H9 (cell line): ENCODE measurements around the gene UNC5C. TPM values are rescaled to one million over a fixed set of nuclear protein-coding genes. Genes with fewer than 3 reads are reported as not detected.

ENCODE experiments used
- DNase-seq: peaks from one replicate; pipeline ENCODE4 v3.0.0-alpha.2; 2017
- H2AFZ ChIP-seq: one replicate; pipeline ENCODE4 v1.6.1; 2013; ENCODE audit warnings: mild to moderate bottlenecking, low read length, control low read depth, moderate library complexity
- H2AK5ac ChIP-seq: 2 replicates; pipeline ENCODE4 v1.6.1; 2013; ENCODE audit warnings: low read length, control low read depth, mixed read lengths; ENCODE audit not compliant: insufficient read length
- H2BK120ac ChIP-seq: one replicate; pipeline ENCODE4 v1.6.1; 2013; ENCODE audit warnings: low read depth, mild to moderate bottlenecking, low read length, control low read depth, inconsistent platforms; ENCODE audit not compliant: poor library complexity, severe bottlenecking
- H2BK12ac ChIP-seq: 2 replicates; pipeline ENCODE4 v1.6.1; 2013; ENCODE audit warnings: low read length, control low read depth, mixed read lengths, low read depth; ENCODE audit not compliant: insufficient read length
- H2BK15ac ChIP-seq: 2 replicates; pipeline ENCODE4 v1.6.1; 2013; ENCODE audit warnings: low read depth, low read length, control low read depth
- H2BK20ac ChIP-seq: one replicate; pipeline ENCODE4 v1.6.1; 2013; ENCODE audit warnings: low read depth, mild to moderate bottlenecking, low read length, control low read depth, inconsistent platforms; ENCODE audit not compliant: poor library complexity, severe bottlenecking
- H2BK5ac ChIP-seq: 2 replicates; pipeline ENCODE4 v1.6.1; 2013; ENCODE audit warnings: low read length, control low read depth, mixed read lengths; ENCODE audit not compliant: insufficient read length
- H3K14ac ChIP-seq: 2 replicates; pipeline ENCODE4 v1.6.1; 2013; ENCODE audit warnings: low read length, control low read depth; ENCODE audit not compliant: insufficient read depth
- H3K18ac ChIP-seq: 2 replicates; pipeline ENCODE4 v1.6.1; 2013; ENCODE audit warnings: low read depth, mild to moderate bottlenecking, mixed read lengths, low read length, control low read depth; ENCODE audit not compliant: insufficient read length
- H3K23ac ChIP-seq: 2 replicates; pipeline ENCODE4 v1.6.1; 2013; ENCODE audit warnings: low read length, control low read depth, mixed read lengths, low read depth; ENCODE audit not compliant: insufficient read length
- H3K23me2 ChIP-seq: 2 replicates; pipeline ENCODE4 v1.6.1; 2013; ENCODE audit warnings: low read depth, mild to moderate bottlenecking, mixed read lengths, low read length, control low read depth; ENCODE audit not compliant: insufficient read length, poor library complexity, severe bottlenecking
- H3K27ac ChIP-seq: 2 replicates; pipeline ENCODE4 v1.5.1; 2013; ENCODE audit warnings: low read length, control low read depth, mixed read lengths, low read depth; ENCODE audit not compliant: insufficient read length
- H3K27me3 ChIP-seq: 2 replicates; pipeline ENCODE4 v1.6.1; 2013; ENCODE audit warnings: low read length, control low read depth, inconsistent platforms; ENCODE audit not compliant: insufficient read depth
- H3K4ac ChIP-seq: 2 replicates; pipeline ENCODE4 v1.6.1; 2013; ENCODE audit warnings: low read depth, mild to moderate bottlenecking, control low read depth, inconsistent platforms, low read length, moderate library complexity
- H3K4me1 ChIP-seq: 2 replicates; pipeline ENCODE4 v1.6.1; 2013; ENCODE audit warnings: low read length, control low read depth, inconsistent platforms; ENCODE audit not compliant: insufficient read depth
- H3K4me2 ChIP-seq: 2 replicates; pipeline ENCODE4 v1.6.1; 2013; ENCODE audit warnings: low read length, control low read depth, mixed read lengths; ENCODE audit not compliant: insufficient read length, insufficient read depth
- H3K56ac ChIP-seq: 2 replicates; pipeline ENCODE4 v1.6.1; 2013; ENCODE audit warnings: low read depth, mild to moderate bottlenecking, mixed read lengths, low read length, control low read depth; ENCODE audit not compliant: insufficient read length
- H3K79me1 ChIP-seq: 2 replicates; pipeline ENCODE4 v1.6.1; 2013; ENCODE audit warnings: low read depth, mild to moderate bottlenecking, moderate library complexity, low read length, control low read depth, inconsistent platforms; ENCODE audit not compliant: insufficient read depth, poor library complexity, severe bottlenecking
- H3K79me2 ChIP-seq: 2 replicates; pipeline ENCODE4 v1.6.1; 2013; ENCODE audit warnings: low read length, control low read depth, inconsistent platforms; ENCODE audit not compliant: insufficient read depth
- H3K9ac ChIP-seq: 2 replicates; pipeline ENCODE4 v1.6.1; 2013; ENCODE audit warnings: low read length, control low read depth, mixed read lengths; ENCODE audit not compliant: insufficient read length; ENCODE audit errors: extremely low read depth
- H3K9me3 ChIP-seq: one replicate; pipeline ENCODE4 v1.6.1; 2013; ENCODE audit warnings: low read depth, low read length, inconsistent platforms; ENCODE audit not compliant: control insufficient read depth
- H3T11ph ChIP-seq: one replicate; pipeline ENCODE4 v1.6.1; 2013; ENCODE audit warnings: mild to moderate bottlenecking, low read length, control low read depth, inconsistent platforms
- H4K20me1 ChIP-seq: one replicate; pipeline ENCODE4 v1.6.1; 2013; ENCODE audit not compliant: control insufficient read depth, insufficient read length, insufficient read depth
- H4K5ac ChIP-seq: 2 replicates; pipeline ENCODE4 v1.6.1; 2013; ENCODE audit warnings: low read depth, mild to moderate bottlenecking, mixed read lengths, low read length, control low read depth; ENCODE audit not compliant: insufficient read length
- H4K8ac ChIP-seq: replicated peaks from 2 replicates; pipeline ENCODE4 v1.6.1; 2013; ENCODE audit warnings: low read length, control low read depth, mixed read lengths, low read depth; ENCODE audit not compliant: insufficient read length
- H4K91ac ChIP-seq: 2 replicates; pipeline ENCODE4 v1.6.1; 2013; ENCODE audit warnings: low read depth, mild to moderate bottlenecking, moderate library complexity, mixed read lengths, low read length, control low read depth; ENCODE audit not compliant: insufficient read length
- H3K27ac Mint-ChIP-seq, 3 experiments: 2 replicates in 2 of 3; 3 replicates in 1 of 3; pipeline ENCODE4 v1.8.0; 2020 to 2021; ENCODE audit warnings: mixed read lengths in 3 of 3, mild to moderate bottlenecking in 1 of 3, moderate library complexity in 1 of 3
- H3K27me3 Mint-ChIP-seq: 2 replicates; pipeline ENCODE4 v1.8.0; 2021; ENCODE audit warnings: low read depth, mild to moderate bottlenecking, moderate library complexity, mixed read lengths
- H3K36me3 Mint-ChIP-seq, 3 experiments: 2 replicates in 2 of 3; 3 replicates in 1 of 3; pipeline ENCODE4 v1.8.0; 2020 to 2021; ENCODE audit warnings: low read depth in 3 of 3, mixed read lengths in 3 of 3; ENCODE audit not compliant: insufficient read depth in 1 of 3
- H3K4me1 Mint-ChIP-seq, 2 experiments: 2 replicates each; pipeline ENCODE4 v1.8.0; 2020; ENCODE audit warnings: mixed read lengths in 2 of 2
- H3K4me3 Mint-ChIP-seq, 2 experiments: 2 replicates in 1 of 2; 3 replicates in 1 of 2; pipeline ENCODE4 v1.8.0; 2020 to 2021; ENCODE audit warnings: mild to moderate bottlenecking in 2 of 2, mixed read lengths in 2 of 2, moderate library complexity in 1 of 2
- H3K9me3 Mint-ChIP-seq, 2 experiments: 2 replicates in 1 of 2; 3 replicates in 1 of 2; pipeline ENCODE4 v1.8.0; 2020; ENCODE audit warnings: mild to moderate bottlenecking in 2 of 2, mixed read lengths in 2 of 2, moderate library complexity in 1 of 2
- CTCF ChIP-seq: fragments of 200-600 bp; sonication (generic); conservative IDR thresholded peaks from 3 replicates; pipeline ENCODE4 v1.8.0; 2021; ENCODE audit warnings: antibody characterized with exemption, mild to moderate bottlenecking
- WGBS: extraction: QIAGEN DNeasy Blood & Tissue Kit; methylation state at CpG from one replicate; pipeline ENCODE4 v1.1.7; 2013; ENCODE audit warnings: missing lambda C conversion rate, low lambda C conversion rate, mixed read lengths; ENCODE audit not compliant: insufficient read length; ENCODE audit errors: extremely low coverage; 5-methylcytosine and 5-hydroxymethylcytosine counted together
- total RNA-seq: library from RNA; stranded (reverse); gene quantifications from 2 replicates; pipeline ENCODE4 v1.2.1, GENCODE V29; 2021

The UNC5C gene
- total RNA-seq, 1 experiment from 2014 or later, result not detected

DNA sequence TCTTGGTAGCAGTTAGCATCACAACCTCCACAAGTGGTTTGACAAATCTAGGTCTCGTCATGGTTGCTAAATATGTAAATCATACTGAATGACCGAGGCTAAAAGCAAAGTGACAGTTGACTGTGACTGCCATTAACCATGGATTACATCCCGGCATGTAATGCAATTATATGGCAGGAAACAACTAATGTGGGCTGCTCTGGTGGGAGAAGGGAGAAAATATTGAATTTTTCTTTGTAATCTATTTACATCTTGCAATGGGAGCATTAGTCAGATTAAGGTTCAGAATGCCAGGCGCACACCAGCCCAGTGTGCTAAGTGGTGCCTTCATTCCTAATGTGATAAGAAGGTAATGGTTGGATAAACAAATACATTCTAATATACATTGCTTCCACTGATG is 35.8 kb downstream of the UNC5C start:
- no peak overlapping the region for H3K14ac ChIP-seq
- DNase-seq, result no peak
- no peaks in the 10 kb centered on the region; the same call in 1 of the 2 replicates for H3K4me1 ChIP-seq
- Mint-ChIP-seq H3K4me3 (no peak overlapping the region), H3K9me3 (no peaks in the 10 kb centered on the region), H3K4me1 (peaks cover 7 to 10% of the 10 kb centered on the region in 2 experiments), H3K27ac (no peak overlapping the region), H3K36me3 (no peaks in the 10 kb centered on the region; a peak in 2 of 7 replicates), H3K27me3 (no peaks in the 10 kb centered on the region)
- no peak overlapping the region for H4K5ac ChIP-seq
- H3K18ac ChIP-seq, result no peak overlapping the region
- H3K27ac ChIP-seq, result no peak overlapping the region
- no peak overlapping the region for H3K56ac ChIP-seq
- H3K4ac ChIP-seq, result no peak overlapping the region
- no peak overlapping the region for H2BK15ac ChIP-seq
- H2BK20ac ChIP-seq, result no peak overlapping the region
- no peaks in the 10 kb centered on the region for H3K27me3 ChIP-seq
- no peak overlapping the region for H2BK120ac ChIP-seq
- H2AFZ ChIP-seq, result no peak overlapping the region
- no peak overlapping the region for H4K8ac ChIP-seq
- no peaks in the 10 kb centered on the region for H3K9me3 ChIP-seq
- H2BK5ac ChIP-seq, result no peak overlapping the region
- no CpG with 5 or more reads among the region's 4 CpGs for WGBS
- no peak overlapping the region for H4K91ac ChIP-seq
- no peak overlapping the region for H3K9ac ChIP-seq
- no peaks in the 10 kb centered on the region for H3K23me2 ChIP-seq
- no peak overlapping the region for H3K4me2 ChIP-seq
- H2BK12ac ChIP-seq, result no peak overlapping the region
- no peak overlapping the region for H3T11ph ChIP-seq
- no peaks in the 10 kb centered on the region for H4K20me1 ChIP-seq
- no peak overlapping the region for H2AK5ac ChIP-seq
- no peak overlapping the region for H3K23ac ChIP-seq
- TF ChIP-seq CTCF, result no peak
- H3K79me1 ChIP-seq, result no peaks in the 10 kb centered on the region
- H3K79me2 ChIP-seq, result no peaks in the 10 kb centered on the region
